Trophoblast cell (in vitro differentiated cells and primary cell): Measurements from ENCODE around the gene CHRNA9.

Experiments used
- DNase-seq, 2 donors: peaks; one replicate each; pipeline ENCODE4 v3.0.0-alpha.2; 2016
- H2AFZ ChIP-seq: 2 replicates; pipeline ENCODE4 v1.6.1; 2013; ENCODE audit warnings: low read length, moderate library complexity, mild to moderate bottlenecking; ENCODE audit not compliant: insufficient read depth, poor library complexity
- H2AK5ac ChIP-seq: 2 replicates; pipeline ENCODE4 v1.6.1; 2013; ENCODE audit warnings: mild to moderate bottlenecking, low read length
- H2BK120ac ChIP-seq: 2 replicates; pipeline ENCODE4 v1.6.1; 2013; ENCODE audit warnings: low read length, mild to moderate bottlenecking, moderate library complexity; ENCODE audit not compliant: insufficient read depth, poor library complexity
- H2BK12ac ChIP-seq: 2 replicates; pipeline ENCODE4 v1.6.1; 2013; ENCODE audit warnings: mild to moderate bottlenecking, low read length, moderate library complexity
- H2BK5ac ChIP-seq: 2 replicates; pipeline ENCODE4 v1.6.1; 2013; ENCODE audit warnings: low read length, low read depth, moderate library complexity, mild to moderate bottlenecking; ENCODE audit not compliant: poor library complexity
- H3K14ac ChIP-seq: 2 replicates; pipeline ENCODE4 v1.6.1; 2013; ENCODE audit warnings: mild to moderate bottlenecking, low read length
- H3K18ac ChIP-seq: 2 replicates; pipeline ENCODE4 v1.6.1; 2013; ENCODE audit warnings: mild to moderate bottlenecking, low read length
- H3K23ac ChIP-seq: 2 replicates; pipeline ENCODE4 v1.6.1; 2013; ENCODE audit warnings: low read length
- H3K27ac ChIP-seq: 2 replicates; pipeline ENCODE4 v1.5.1; 2013; ENCODE audit warnings: low read depth, mild to moderate bottlenecking, inconsistent platforms, low read length, moderate library complexity
- H3K27me3 ChIP-seq: 2 replicates; pipeline ENCODE4 v1.6.1; 2013; ENCODE audit warnings: inconsistent platforms, mild to moderate bottlenecking, low read length, moderate library complexity; ENCODE audit not compliant: insufficient read depth
- H3K36me3 ChIP-seq, 2 experiments: 1 replicate in 1 of 2; 2 replicates in 1 of 2; pipeline ENCODE4 v1.6.1; 2013; ENCODE audit warnings: low read length in 2 of 2, mild to moderate bottlenecking in 2 of 2, moderate library complexity in 1 of 2; ENCODE audit not compliant: insufficient read depth in 2 of 2, control insufficient read depth in 1 of 2
- H3K4ac ChIP-seq: 2 replicates; pipeline ENCODE4 v1.6.1; 2013; ENCODE audit warnings: low read depth, mild to moderate bottlenecking, low read length, moderate library complexity
- H3K4me1 ChIP-seq, 2 experiments: 1 replicate in 1 of 2; 2 replicates in 1 of 2; pipeline ENCODE4 v1.6.1; 2013; ENCODE audit warnings: low read length in 2 of 2, mild to moderate bottlenecking in 2 of 2, moderate library complexity in 1 of 2; ENCODE audit not compliant: insufficient read depth in 2 of 2, control insufficient read depth in 1 of 2
- H3K4me2 ChIP-seq: 2 replicates; pipeline ENCODE4 v1.6.1; 2013; ENCODE audit warnings: inconsistent platforms, mild to moderate bottlenecking, low read length, moderate library complexity
- H3K4me3 ChIP-seq: 2 replicates; pipeline ENCODE4 v1.5.1; 2013; ENCODE audit warnings: mild to moderate bottlenecking, low read depth, low read length, inconsistent platforms
- H3K79me1 ChIP-seq: one replicate; pipeline ENCODE4 v1.6.1; 2013; ENCODE audit warnings: low read length
- H3K79me2 ChIP-seq: 2 replicates; pipeline ENCODE4 v1.6.1; 2013; ENCODE audit warnings: low read length, mild to moderate bottlenecking; ENCODE audit not compliant: control insufficient read depth, insufficient read depth, poor library complexity
- H3K9ac ChIP-seq: 2 replicates; pipeline ENCODE4 v1.6.1; 2013; ENCODE audit warnings: mild to moderate bottlenecking, low read length
- H3K9me3 ChIP-seq: 2 replicates; pipeline ENCODE4 v1.6.1; 2013; ENCODE audit warnings: low read depth, mild to moderate bottlenecking, control low read depth, inconsistent platforms, low read length; ENCODE audit not compliant: insufficient read depth
- H4K12ac ChIP-seq: 2 replicates; pipeline ENCODE4 v1.6.1; 2013; ENCODE audit warnings: low read depth, mild to moderate bottlenecking, low read length, moderate library complexity
- H4K8ac ChIP-seq: 2 replicates; pipeline ENCODE4 v1.6.1; 2013; ENCODE audit warnings: low read depth, mild to moderate bottlenecking, low read length, moderate library complexity
- H4K91ac ChIP-seq: one replicate; pipeline ENCODE4 v1.6.1; 2013; ENCODE audit warnings: low read depth, mild to moderate bottlenecking, low read length, moderate library complexity
- WGBS: extraction: QIAGEN DNeasy Blood & Tissue Kit; methylation state at CpG from one replicate; pipeline ENCODE4 v1.1.7; 2013; ENCODE audit warnings: missing lambda C conversion rate; ENCODE audit not compliant: insufficient read length, insufficient coverage; ENCODE audit errors: extremely low coverage; 5-methylcytosine and 5-hydroxymethylcytosine counted together

CHRNA9 gene

DNA sequence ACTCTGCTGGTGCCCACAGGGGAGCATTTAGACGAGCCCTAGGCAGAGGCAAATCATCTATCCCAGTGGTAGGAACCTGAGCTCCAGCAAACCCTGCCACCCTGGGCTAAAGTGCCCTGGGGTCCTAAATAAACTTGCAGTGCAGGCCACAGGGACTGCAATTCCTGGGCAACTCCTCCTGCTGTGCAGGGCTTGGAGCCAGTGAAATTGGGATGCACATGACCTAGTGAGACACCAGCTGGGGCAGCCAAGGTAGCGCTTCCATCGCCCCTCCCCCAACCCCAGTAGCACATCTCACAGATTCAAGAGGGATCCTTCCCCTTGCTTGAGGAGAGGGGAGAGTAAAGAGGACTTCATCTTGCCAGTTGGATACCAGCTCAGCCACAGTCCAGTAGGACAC lies 44.1 kb downstream of the CHRNA9 start:
- no peaks in the 10 kb centered on the region for H3K36me3 ChIP-seq
- no peak overlapping the region for H2BK5ac ChIP-seq
- H2BK12ac ChIP-seq = no peak overlapping the region
- no peak overlapping the region for H4K8ac ChIP-seq
- H3K79me2 ChIP-seq = no peaks in the 10 kb centered on the region
- no peak overlapping the region for H3K4me2 ChIP-seq
- DNase-seq = no peak
- no peak overlapping the region for H3K4ac ChIP-seq
- H3K4me3 ChIP-seq = no peak overlapping the region
- no peak overlapping the region for H3K14ac ChIP-seq
- H3K79me1 ChIP-seq = no peaks in the 10 kb centered on the region
- H4K91ac ChIP-seq = no peak overlapping the region
- H2BK120ac ChIP-seq = no peak overlapping the region
- no peak overlapping the region for H3K18ac ChIP-seq
- no CpG with 5 or more reads among the region's 3 CpGs for WGBS
- no peak overlapping the region for H3K23ac ChIP-seq
- no peak overlapping the region for H3K27ac ChIP-seq
- H3K27me3 ChIP-seq = no peaks in the 10 kb centered on the region
- no peaks in the 10 kb centered on the region for H3K9me3 ChIP-seq
- H2AFZ ChIP-seq = no peak overlapping the region
- H3K9ac ChIP-seq = no peak overlapping the region
- H4K12ac ChIP-seq = no peak overlapping the region
- H2AK5ac ChIP-seq = no peak overlapping the region
- no peaks in the 10 kb centered on the region for H3K4me1 ChIP-seq

DNA sequence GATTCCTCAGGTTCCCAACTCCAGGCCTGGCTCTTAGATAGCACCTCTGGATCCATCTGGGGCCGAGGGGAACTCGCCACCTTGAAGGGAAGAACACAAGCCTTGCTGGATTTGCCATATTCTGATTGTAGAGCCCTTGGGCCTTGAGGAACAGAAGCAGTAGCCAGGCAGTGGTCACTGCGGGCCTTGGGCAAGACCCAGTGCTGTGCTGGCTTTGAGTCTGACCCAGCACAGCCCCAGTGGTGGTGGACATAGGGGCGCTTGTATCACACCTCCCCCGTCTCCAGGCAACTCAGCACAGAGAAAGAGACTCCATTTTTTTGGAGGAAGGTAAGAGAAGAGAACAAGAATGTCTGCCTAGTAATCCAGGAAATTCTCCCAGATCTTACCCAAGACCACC lies 45.5 kb downstream of the CHRNA9 start:
- peak; percentile 51 to 59 for DNase-seq
- Histone ChIP-seq H3K79me1 (no peaks in the 10 kb centered on the region), H2AFZ (no peak overlapping the region), H3K27ac (no peak overlapping the region), H3K23ac (no peak overlapping the region), H3K4ac (no peak overlapping the region), H3K4me2 (no peak overlapping the region), H3K9ac (no peak overlapping the region), H2BK120ac (no peak overlapping the region), H3K18ac (no peak overlapping the region), H4K91ac (no peak overlapping the region), H3K4me1 (no peaks in the 10 kb centered on the region), H2BK12ac (no peak overlapping the region), H4K12ac (no peak overlapping the region), H4K8ac (no peak overlapping the region), H3K27me3 (no peaks in the 10 kb centered on the region), H3K4me3 (no peak overlapping the region), H2BK5ac (no peak overlapping the region), H2AK5ac (no peak overlapping the region), H3K79me2 (no peaks in the 10 kb centered on the region), H3K9me3 (no peaks in the 10 kb centered on the region), H3K14ac (no peak overlapping the region), H3K36me3 (no peaks in the 10 kb centered on the region)
- no CpG with 5 or more reads among the region's 5 CpGs for WGBS

DNA sequence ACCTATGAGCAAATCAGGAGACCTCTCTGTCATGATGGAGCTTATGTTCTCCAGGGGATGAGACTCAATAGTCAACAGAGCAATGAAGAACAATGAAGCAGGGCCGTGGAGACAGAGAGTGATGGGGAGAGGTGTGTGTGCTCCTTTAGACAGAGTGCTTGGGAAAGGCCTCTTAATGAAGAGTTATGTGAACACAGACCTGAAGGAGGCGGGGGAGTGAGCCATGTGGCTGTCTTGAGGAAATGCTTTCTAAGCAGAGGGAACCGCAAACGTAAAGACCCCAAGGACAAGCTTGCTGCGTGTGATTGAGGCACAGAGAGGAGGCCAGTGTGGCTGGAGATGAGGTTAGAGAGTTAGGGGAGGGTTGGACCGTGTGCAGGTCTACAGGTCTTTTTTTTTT lies 53.1 kb downstream of the CHRNA9 start:
- H4K8ac ChIP-seq = no peak overlapping the region
- H2AFZ ChIP-seq = no peak overlapping the region
- no peak overlapping the region for H2BK12ac ChIP-seq
- H3K14ac ChIP-seq = no peak overlapping the region
- H3K4me2 ChIP-seq = no peak overlapping the region
- no peak overlapping the region for H2AK5ac ChIP-seq
- WGBS = no CpG with 5 or more reads among the region's 6 CpGs
- no peaks in the 10 kb centered on the region for H3K4me1 ChIP-seq
- DNase-seq = no peak
- no peak overlapping the region for H3K23ac ChIP-seq
- H3K4ac ChIP-seq = no peak overlapping the region
- no peak overlapping the region for H2BK120ac ChIP-seq
- no peaks in the 10 kb centered on the region for H3K36me3 ChIP-seq
- H3K18ac ChIP-seq = no peak overlapping the region
- H4K91ac ChIP-seq = no peak overlapping the region
- no peak overlapping the region for H3K9ac ChIP-seq
- H3K27ac ChIP-seq = no peak overlapping the region
- H2BK5ac ChIP-seq = no peak overlapping the region
- H3K4me3 ChIP-seq = no peak overlapping the region
- H3K9me3 ChIP-seq = no peaks in the 10 kb centered on the region
- H3K79me2 ChIP-seq = no peaks in the 10 kb centered on the region
- H4K12ac ChIP-seq = no peak overlapping the region
- H3K27me3 ChIP-seq = no peaks in the 10 kb centered on the region
- no peaks in the 10 kb centered on the region for H3K79me1 ChIP-seq

DNA sequence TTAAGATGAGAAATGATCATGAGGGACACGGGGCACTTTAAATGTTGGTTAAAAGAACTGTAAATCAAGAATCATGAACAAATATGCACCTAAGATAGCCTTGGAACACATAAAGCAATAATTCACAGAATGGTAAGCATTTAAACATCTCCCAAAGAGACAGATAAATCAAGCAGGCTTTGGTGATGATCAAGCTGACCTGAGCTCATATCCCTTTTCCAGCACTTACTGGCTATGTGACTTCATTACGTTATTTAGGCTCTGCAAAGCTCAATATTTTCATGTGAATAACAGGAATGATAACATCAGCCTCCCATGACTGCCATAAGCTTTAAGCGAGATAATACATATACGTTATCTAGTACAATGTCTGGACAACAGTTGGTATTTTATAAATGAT lies 54.9 kb downstream of the CHRNA9 start:
- no peak overlapping the region for H2BK12ac ChIP-seq
- no peak overlapping the region for H3K4me3 ChIP-seq
- no peak overlapping the region for H4K8ac ChIP-seq
- H2BK5ac ChIP-seq = no peak overlapping the region
- no peak overlapping the region for H2AFZ ChIP-seq
- H3K4me1 ChIP-seq = no peaks in the 10 kb centered on the region
- WGBS = no CpG with 5 or more reads among the region's 4 CpGs
- H3K27me3 ChIP-seq = no peaks in the 10 kb centered on the region
- no peak overlapping the region for H4K12ac ChIP-seq
- H3K4me2 ChIP-seq = no peak overlapping the region
- H3K79me1 ChIP-seq = no peaks in the 10 kb centered on the region
- no peaks in the 10 kb centered on the region for H3K79me2 ChIP-seq
- no peak overlapping the region for H3K27ac ChIP-seq
- H4K91ac ChIP-seq = no peak overlapping the region
- no peak overlapping the region for H2AK5ac ChIP-seq
- no peak for DNase-seq
- no peak overlapping the region for H2BK120ac ChIP-seq
- H3K23ac ChIP-seq = no peak overlapping the region
- H3K9me3 ChIP-seq = no peaks in the 10 kb centered on the region
- H3K36me3 ChIP-seq = no peaks in the 10 kb centered on the region
- no peak overlapping the region for H3K14ac ChIP-seq
- no peak overlapping the region for H3K9ac ChIP-seq
- no peak overlapping the region for H3K4ac ChIP-seq
- H3K18ac ChIP-seq = no peak overlapping the region
